Spleen (tissue), 7 donors: ENCODE data around the gene DLG2.

Experiments used
- CTCF ChIP-seq, 11 experiments: fragments of 200-600 bp in 7 of 11; fragments of 450-650 bp in 4 of 11; sonication (generic) in 4 of 11; IDR thresholded peaks in 8 of 11; conservative IDR thresholded peaks in 3 of 11; 1 replicate in 7 of 11; 2 replicates in 4 of 11; pipeline versions ENCODE4 v1.4.0 to v1.8.0; 2016 to 2021; ENCODE audit warnings: antibody characterized with exemption in 11 of 11, inconsistent platforms in 4 of 11, mild to moderate bottlenecking in 1 of 11
- POLR2A ChIP-seq, 3 donors: fragments of 450-650 bp; IDR thresholded peaks; one replicate each; pipeline ENCODE4 v1.5.1; 2017; ENCODE audit warnings: antibody characterized with exemption in 3 of 3, mild to moderate bottlenecking in 1 of 3
- donor health status: DM: no; HTN: no; CAD: no; lungs with moderate emphysema.
- donor health status: DM: no; HTN: no; CAD: no.
- donor health status: DM: no; HTN: no; CAD: no.

DNA sequence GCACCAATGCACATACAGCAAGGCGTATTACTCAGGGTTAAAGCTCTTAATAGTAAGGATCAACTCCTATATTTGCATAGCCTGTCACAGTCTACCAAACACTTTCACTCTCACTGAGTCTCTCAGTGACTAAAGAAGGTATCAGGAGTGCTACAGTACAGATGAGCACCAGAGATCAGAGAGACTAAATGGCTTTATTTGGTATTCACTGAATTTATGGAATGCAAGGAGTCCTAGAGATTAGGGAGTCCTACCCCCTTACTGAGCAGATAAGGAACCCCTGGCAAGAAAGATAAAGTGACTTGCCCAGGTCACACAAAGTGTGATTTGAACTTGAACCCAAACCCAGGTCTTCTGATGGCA, 1944.6 kb downstream of the DLG2 start:
- no peak for TF ChIP-seq POLR2A (IDR thresholded peaks at IDR 0.05)
- no peak for TF ChIP-seq CTCF (IDR thresholded peaks at IDR 0.05 in 8 of 11, conservative IDR thresholded peaks at IDR 0.05 in 3 of 11)
